Heart right ventricle (tissue), 16 donors: ENCODE results near the gene PDE3A. TPM values are rescaled to one million over a fixed set of nuclear protein-coding genes. Genes with fewer than 3 reads are reported as not detected.

Experiments used
- ATAC-seq, 8 donors: fragments of 200-7000 bp; cut with Tn5 transposase; one replicate each; pipeline ENCODE4 v1.9.1; 2020; ENCODE audit warnings: mild to moderate bottlenecking in 8 of 8, moderate library complexity in 8 of 8, moderate number of reproducible peaks in 1 of 8
- DNase-seq, 2 donors: peaks; one replicate each; pipeline ENCODE4 v3.0.0-alpha.2; 2020
- H3K27ac ChIP-seq, 10 donors: fragments of 200-600 bp; sonication (generic) in 2 of 10; one replicate each; pipeline versions ENCODE4 v1.5.0 to v1.8.0; 2020 to 2022; ENCODE audit warnings: mild to moderate bottlenecking in 3 of 10
- H3K27me3 ChIP-seq, 7 donors: fragments of 200-600 bp; one replicate each; pipeline ENCODE4 v1.8.0; 2021 to 2022; ENCODE audit warnings: mild to moderate bottlenecking in 2 of 7
- H3K36me3 ChIP-seq, 9 donors: fragments of 200-600 bp; sonication (generic) in 1 of 9; one replicate each; pipeline versions ENCODE4 v1.5.0 to v1.8.0; 2020 to 2022; ENCODE audit warnings: mild to moderate bottlenecking in 2 of 9
- H3K4me1 ChIP-seq, 9 donors: fragments of 200-600 bp; sonication (generic) in 1 of 9; one replicate each; pipeline versions ENCODE4 v1.5.0 to v1.8.0; 2020 to 2022; ENCODE audit warnings: mild to moderate bottlenecking in 4 of 9
- H3K4me3 ChIP-seq, 10 donors: fragments of 200-600 bp; sonication (generic) in 2 of 10; one replicate each; pipeline versions ENCODE4 v1.5.0 to v1.8.0; 2020 to 2022; ENCODE audit warnings: mild to moderate bottlenecking in 7 of 10, moderate library complexity in 2 of 10
- H3K9me3 ChIP-seq, 11 donors: fragments of 200-600 bp in 10 of 11; sonication (generic) in 2 of 11; one replicate each; pipeline versions ENCODE4 v1.5.0 to v1.8.0; 2013 to 2022; ENCODE audit warnings: mild to moderate bottlenecking in 2 of 11, control low read depth in 1 of 11, moderate library complexity in 1 of 11
- WGBS, 2 donors: extraction: QIAGEN DNeasy Blood & Tissue Kit; methylation state at CpG; one replicate each; pipeline ENCODE4 v1.1.7; 2013; ENCODE audit warnings: inconsistent platforms in 1 of 2; 5-methylcytosine and 5-hydroxymethylcytosine counted together
- intact Hi-C, 10 donors: fragments of 100-400 bp; cut with DNase I; formaldehyde crosslinking; loops; one replicate each; pipeline versions ENCODE4 v1.11.1 to v1.14.2; 2022
- polyA plus RNA-seq, 2 donors: library from polyadenylated mRNA; stranded (reverse); fragments of 200-250 nt; gene quantifications; one replicate each; pipeline ENCODE4 v1.2.3, GENCODE V29; 2013
- total RNA-seq, 10 donors: library from RNA; stranded (reverse); fragmentation: NEBNext Ultra II Directional in 3 of 10; extraction: Animal tissue kit (Norgen Biotek cat#: 25700) in 3 of 10; gene quantifications; one replicate each; pipeline versions ENCODE4 v1.2.1 to v1.2.4, GENCODE V29; 2021 to 2023
- TF ChIP-seq, protein P1 (sequence below), 9 donors: fragments of 200-600 bp; sonication (generic) in 2 of 9; IDR thresholded peaks; one replicate each; pipeline versions ENCODE4 v1.5.0 to v1.8.0; 2021 to 2022; ENCODE audit warnings: antibody characterized with exemption in 9 of 9, mild to moderate bottlenecking in 5 of 9, moderate library complexity in 1 of 9
- donor health status: Arrhythmogenic right ventricular cardiomyopathy.
- donor health status: ischemic (EF 13 %, LVEDD 7.1; RV severe dilation, severe dysfunction).
- donor health status: healthy with polysubstance abuse.
- donor health status: DM: no; HTN: yes; CAD: no.
- donor health status: DM: no; HTN: no; CAD: no.
- donor health status: ischemic (EF 25% LVEDD 6.9; RV normal size, moderate dysfunction).
- donor health status: ischemic (EF 25% LVEDD 5.7; RV mildly dilated, moderate dysfunction).
- donor health status: healthy.
- donor health status: DM: yes; HTN: yes; CAD: no.
- donor health status: Ischemic cardiomyopathy.
- donor health status: ischemic (EF 35%, LVEDD 5.7; RV mildly dilated, moderate dysfunction).
- donor health status: nonischemic (EF 11% LVEDD 7.7; RV severe dilation, severe dysfunction).
- donor health status: DM: yes; HTN: yes; CAD: no.
- donor health status: PGD.
- donor health status: ischemic (EF 29% LVEDD 5.4; RV normal size, mild dysfunction).
- donor health status: nonischemic (EF 23%, LVEDD 6.1; RV moderate dilation, normal function).

PDE3A gene
- total and polyA plus RNA-seq, 12 donors, result 18.8 to 362 (median 209) TPM

DNA sequence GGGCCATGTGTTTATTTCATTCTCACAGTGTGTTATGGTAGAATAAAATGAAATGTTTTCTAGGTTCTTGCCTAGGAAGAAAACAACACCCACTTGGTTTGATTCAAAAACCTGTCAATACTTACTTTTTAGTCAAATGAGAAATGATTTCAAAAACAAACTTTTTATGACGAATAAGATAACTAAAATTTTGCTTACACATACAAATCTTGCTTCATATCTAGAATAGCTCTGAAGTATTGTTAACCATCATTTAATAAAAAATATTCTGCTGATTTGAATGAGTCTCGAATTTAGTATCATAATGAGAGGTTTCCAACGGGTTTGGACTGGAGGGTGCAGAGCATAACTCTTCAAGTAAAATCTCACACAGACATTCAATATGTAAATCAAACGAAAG lies 350.0 kb downstream of the PDE3A start:
- no peak for DNase-seq
- Histone ChIP-seq H3K36me3 (no peaks in the 10 kb centered on the region), H3K27me3 (no peaks in the 10 kb centered on the region), H3K4me3 (no peak overlapping the region), H3K4me1 (no peaks in the 10 kb centered on the region), H3K9me3 (no peaks in the 10 kb centered on the region), H3K27ac (no peak overlapping the region)
- 84 to 86% methylated on average over 4 of the region's 4 CpGs for WGBS, 2 donors
- TF ChIP-seq, protein P1, sequence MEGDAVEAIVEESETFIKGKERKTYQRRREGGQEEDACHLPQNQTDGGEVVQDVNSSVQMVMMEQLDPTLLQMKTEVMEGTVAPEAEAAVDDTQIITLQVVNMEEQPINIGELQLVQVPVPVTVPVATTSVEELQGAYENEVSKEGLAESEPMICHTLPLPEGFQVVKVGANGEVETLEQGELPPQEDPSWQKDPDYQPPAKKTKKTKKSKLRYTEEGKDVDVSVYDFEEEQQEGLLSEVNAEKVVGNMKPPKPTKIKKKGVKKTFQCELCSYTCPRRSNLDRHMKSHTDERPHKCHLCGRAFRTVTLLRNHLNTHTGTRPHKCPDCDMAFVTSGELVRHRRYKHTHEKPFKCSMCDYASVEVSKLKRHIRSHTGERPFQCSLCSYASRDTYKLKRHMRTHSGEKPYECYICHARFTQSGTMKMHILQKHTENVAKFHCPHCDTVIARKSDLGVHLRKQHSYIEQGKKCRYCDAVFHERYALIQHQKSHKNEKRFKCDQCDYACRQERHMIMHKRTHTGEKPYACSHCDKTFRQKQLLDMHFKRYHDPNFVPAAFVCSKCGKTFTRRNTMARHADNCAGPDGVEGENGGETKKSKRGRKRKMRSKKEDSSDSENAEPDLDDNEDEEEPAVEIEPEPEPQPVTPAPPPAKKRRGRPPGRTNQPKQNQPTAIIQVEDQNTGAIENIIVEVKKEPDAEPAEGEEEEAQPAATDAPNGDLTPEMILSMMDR (IDR thresholded peaks at IDR 0.05), result no peak
- intact Hi-C loops, result no loop called here
- no peak for ATAC-seq

- intact Hi-C loops, result no loop called here
- no peaks in the 10 kb centered on the region for H3K36me3 ChIP-seq
- 48 to 58% methylated on average over 1 of the region's 1 CpG for WGBS, 2 donors
- H3K4me1 ChIP-seq, result no peaks in the 10 kb centered on the region
- H3K27me3 ChIP-seq, result no peaks in the 10 kb centered on the region
- no peak for ATAC-seq
- H3K4me3 ChIP-seq, result no peak overlapping the region
- H3K9me3 ChIP-seq, result no peaks in the 10 kb centered on the region
- no peak overlapping the region for H3K27ac ChIP-seq
- TF ChIP-seq, protein P1 (IDR thresholded peaks at IDR 0.05), result no peak
- DNase-seq, result no peak
Measured at GRCh38 chr12:20722142-20722541, 353.8 kb downstream of the PDE3A start.

- whole genome bisulfite sequencing, 2 donors, result 76 to 81% methylated on average over 1 of the region's 1 CpG
- TF ChIP-seq, protein P1 (IDR thresholded peaks at IDR 0.05), result no peak
Measured at GRCh38 chr12:20731274-20731673, 362.9 kb downstream of the PDE3A start.

More at GRCh38 chr12:20731274-20731673, 362.9 kb downstream of the PDE3A start:
- H3K9me3 ChIP-seq, result no peaks in the 10 kb centered on the region
- H3K27ac ChIP-seq, result no peak overlapping the region
- ATAC-seq (no peak), DNase-seq (no peak)
- no peaks in the 10 kb centered on the region for H3K4me1 ChIP-seq
- H3K4me3 ChIP-seq, result no peak overlapping the region
- intact Hi-C loops, result no loop called here
- H3K36me3 ChIP-seq, result no peaks in the 10 kb centered on the region
- no peaks in the 10 kb centered on the region for H3K27me3 ChIP-seq
